Activated T-cell treated with anti-CD3 and anti-CD28 coated beads, Interleukin-2, amount 50 U/mL, for 72 hours (primary cell): ENCODE data around the gene ADAM20. TPM values are rescaled to one million over a fixed set of nuclear protein-coding genes. Genes with fewer than 3 reads are reported as not detected.
A peak's percentile ranks its signal among the peaks of the same experiment; 100 is the strongest.

Experiments used
- ATAC-seq, 2 donors: fragments of 150-1000 bp; cut with Tn5 transposase; replicated peaks in 1 of 2; 2 replicates each; pipeline ENCODE4 v1.10.0; 2021; ENCODE audit warnings: moderate library complexity in 2 of 2, mild to moderate bottlenecking in 1 of 2
- DNase-seq, 2 donors: peaks; one replicate each; pipeline ENCODE4 v3.0.0; 2021 to 2022; ENCODE audit warnings: mixed read lengths in 1 of 2
- H3K27ac Mint-ChIP-seq: one replicate; pipeline ENCODE4 v1.8.0; 2022; ENCODE audit warnings: mild to moderate bottlenecking, moderate library complexity, mixed read lengths
- H3K27me3 Mint-ChIP-seq: one replicate; pipeline ENCODE4 v1.8.0; 2022; ENCODE audit warnings: low read depth, mixed read lengths
- H3K36me3 Mint-ChIP-seq, 2 donors: one replicate each; pipeline ENCODE4 v1.8.0; 2022; ENCODE audit warnings: mixed read lengths in 2 of 2, mild to moderate bottlenecking in 1 of 2; ENCODE audit not compliant: insufficient read depth in 2 of 2
- H3K4me1 Mint-ChIP-seq: one replicate; pipeline ENCODE4 v1.8.0; 2022; ENCODE audit warnings: low read depth, mixed read lengths
- H3K4me3 Mint-ChIP-seq, 2 donors: one replicate each; pipeline ENCODE4 v1.8.0; 2022; ENCODE audit warnings: mild to moderate bottlenecking in 2 of 2, mixed read lengths in 2 of 2, moderate library complexity in 2 of 2
- H3K9me3 Mint-ChIP-seq, 2 donors: one replicate each; pipeline ENCODE4 v1.8.0; 2022; ENCODE audit warnings: mixed read lengths in 2 of 2
- total RNA-seq, 2 donors: library from RNA; stranded (reverse); gene quantifications; one replicate each; pipeline ENCODE4 v1.2.3, GENCODE V29; 2022

Gene ADAM20
- 1 to 10 TPM; 1.2 to 1.3 TPM for total RNA-seq

- H3K4me1 Mint-ChIP-seq, result no peaks in the 10 kb centered on the region
- no peak for DNase-seq
- H3K27ac Mint-ChIP-seq, result no peak within 1 kb of the TSS
- no peaks in the 10 kb centered on the region for H3K27me3 Mint-ChIP-seq
- ATAC-seq, result no peak
- H3K4me3 Mint-ChIP-seq, result no peak within 1 kb of the TSS
- H3K36me3 Mint-ChIP-seq, result peaks cover 3 to 5% of the 10 kb centered on the region in 2 donors
- H3K9me3 Mint-ChIP-seq, result peaks cover 1 to 2% of the 10 kb centered on the region in 2 donors
Observed at GRCh38 chr14:70534904-70535303, at the start of gene ADAM20. Gene ADAM20 (minus strand): TSS chr14:70535004. CDS start chr14:70524757, 10,247 bp downstream.

- Mint-ChIP-seq H3K27me3 (no peaks in the 10 kb centered on the region), H3K9me3 (peaks cover 0 to under 1% of the 10 kb centered on the region in 2 donors), H3K4me1 (peaks cover 5% of the 10 kb centered on the region), H3K27ac (no peak overlapping the region), H3K36me3 (peaks cover 8 to 29% of the 10 kb centered on the region in 2 donors), H3K4me3 (no peak overlapping the region)
- DNase-seq (no peak), ATAC-seq (no peak)
Observed at GRCh38 chr14:70576891-70577290, 42.1 kb upstream of the ADAM20 start.

- Mint-ChIP-seq H3K27me3 (no peaks in the 10 kb centered on the region), H3K36me3 (peaks cover 7 to 37% of the 10 kb centered on the region in 2 donors), H3K4me1 (peaks cover 15% of the 10 kb centered on the region), H3K4me3 (no peak overlapping the region), H3K27ac (no peak overlapping the region), H3K9me3 (peaks cover 3 to 8% of the 10 kb centered on the region in 2 donors)
- ATAC-seq, result no peak
- DNase-seq, result no peak
Observed at GRCh38 chr14:70573050-70573449, 38.2 kb upstream of the ADAM20 start.

GRCh38 chr14:70571139-70571538, 36.3 kb upstream of the ADAM20 start:
- H3K9me3 Mint-ChIP-seq, result peaks cover 6 to 11% of the 10 kb centered on the region in 2 donors
- ATAC-seq (no peak), DNase-seq (no peak)
- H3K4me1 Mint-ChIP-seq, result peaks cover 15% of the 10 kb centered on the region
- H3K4me3 Mint-ChIP-seq, result no peak overlapping the region
- H3K27me3 Mint-ChIP-seq, result no peaks in the 10 kb centered on the region
- peaks cover 9 to 43% of the 10 kb centered on the region in 2 donors for H3K36me3 Mint-ChIP-seq
- H3K27ac Mint-ChIP-seq, result peak overlapping the region; percentile 35

GRCh38 chr14:70567791-70568190, 33.0 kb upstream of the ADAM20 start:
- Mint-ChIP-seq H3K27me3 (no peaks in the 10 kb centered on the region), H3K27ac (no peak overlapping the region), H3K4me1 (peaks cover 15% of the 10 kb centered on the region), H3K9me3 (peaks cover 8 to 15% of the 10 kb centered on the region in 2 donors), H3K4me3 (no peak overlapping the region), H3K36me3 (peaks cover 21 to 58% of the 10 kb centered on the region in 2 donors)
- peak; percentile 51 to 60 for ATAC-seq
- peak; percentile 9 to 13 for DNase-seq

GRCh38 chr14:70563869-70564268, 29.1 kb upstream of the ADAM20 start:
- no peaks in the 10 kb centered on the region for H3K27me3 Mint-ChIP-seq
- H3K9me3 Mint-ChIP-seq, result peaks cover 10 to 12% of the 10 kb centered on the region in 2 donors
- DNase-seq (no peak), ATAC-seq (no peak)
- peaks cover 24 to 51% of the 10 kb centered on the region in 2 donors for H3K36me3 Mint-ChIP-seq
- no peak overlapping the region for H3K4me3 Mint-ChIP-seq
- no peak overlapping the region for H3K27ac Mint-ChIP-seq
- no peaks in the 10 kb centered on the region for H3K4me1 Mint-ChIP-seq

- Mint-ChIP-seq H3K4me3 (no peak overlapping the region), H3K27ac (no peak overlapping the region), H3K36me3 (peaks cover 24 to 51% of the 10 kb centered on the region in 2 donors), H3K9me3 (peaks cover 10 to 12% of the 10 kb centered on the region in 2 donors), H3K4me1 (no peaks in the 10 kb centered on the region), H3K27me3 (no peaks in the 10 kb centered on the region)
- ATAC-seq, result no peak
- no peak for DNase-seq
Observed at GRCh38 chr14:70563417-70563816, 28.6 kb upstream of the ADAM20 start.

GRCh38 chr14:70558356-70558755, 23.6 kb upstream of the ADAM20 start:
- DNase-seq (no peak), ATAC-seq (no peak)
- Mint-ChIP-seq H3K36me3 (peaks cover 14 to 24% of the 10 kb centered on the region in 2 donors), H3K27ac (no peak overlapping the region), H3K4me1 (no peaks in the 10 kb centered on the region), H3K9me3 (peaks cover 5 to 9% of the 10 kb centered on the region in 2 donors), H3K4me3 (no peak overlapping the region), H3K27me3 (no peaks in the 10 kb centered on the region)

- H3K4me1 Mint-ChIP-seq, result no peaks in the 10 kb centered on the region
- ATAC-seq (no peak), DNase-seq (no peak)
- no peak overlapping the region for H3K4me3 Mint-ChIP-seq
- H3K36me3 Mint-ChIP-seq, result peaks cover 2 to 4% of the 10 kb centered on the region in 2 donors
- H3K27ac Mint-ChIP-seq, result no peak overlapping the region
- H3K27me3 Mint-ChIP-seq, result no peaks in the 10 kb centered on the region
- H3K9me3 Mint-ChIP-seq, result peaks cover 2 to 4% of the 10 kb centered on the region in 2 donors
Observed at GRCh38 chr14:70555890-70556289, 21.1 kb upstream of the ADAM20 start.

- peaks cover 0 to under 1% of the 10 kb centered on the region in 2 donors for H3K36me3 Mint-ChIP-seq
- ATAC-seq (no peak), DNase-seq (no peak)
- H3K9me3 Mint-ChIP-seq, result peaks cover 0 to 1% of the 10 kb centered on the region in 2 donors
- no peaks in the 10 kb centered on the region for H3K4me1 Mint-ChIP-seq
- H3K27me3 Mint-ChIP-seq, result no peaks in the 10 kb centered on the region
- no peak overlapping the region for H3K4me3 Mint-ChIP-seq
- H3K27ac Mint-ChIP-seq, result no peak overlapping the region
Observed at GRCh38 chr14:70538087-70538486, 3.3 kb upstream of the ADAM20 start.

GRCh38 chr14:70536830-70537229, 2.0 kb upstream of the ADAM20 start:
- no peaks in the 10 kb centered on the region for H3K27me3 Mint-ChIP-seq
- no peak for DNase-seq
- H3K4me3 Mint-ChIP-seq, result no peak overlapping the region
- no peaks in the 10 kb centered on the region for H3K4me1 Mint-ChIP-seq
- H3K36me3 Mint-ChIP-seq, result peaks cover 3 to 5% of the 10 kb centered on the region in 2 donors
- H3K9me3 Mint-ChIP-seq, result peaks cover 1 to 2% of the 10 kb centered on the region in 2 donors
- ATAC-seq, result no peak
- no peak overlapping the region for H3K27ac Mint-ChIP-seq

GRCh38 chr14:70530417-70530816, 4.4 kb downstream of the ADAM20 start:
- peaks cover 3 to 5% of the 10 kb centered on the region in 2 donors for H3K36me3 Mint-ChIP-seq
- no peaks in the 10 kb centered on the region for H3K27me3 Mint-ChIP-seq
- peaks cover 1 to 2% of the 10 kb centered on the region in 2 donors for H3K9me3 Mint-ChIP-seq
- no peak overlapping the region for H3K4me3 Mint-ChIP-seq
- H3K4me1 Mint-ChIP-seq, result no peaks in the 10 kb centered on the region
- DNase-seq (no peak), ATAC-seq (no peak)
- H3K27ac Mint-ChIP-seq, result peak overlapping the region; percentile 79

GRCh38 chr14:70527501-70528105, 7.2 kb downstream of the ADAM20 start:
- no peak overlapping the region for H3K27ac Mint-ChIP-seq
- H3K9me3 Mint-ChIP-seq, result no peaks in the 10 kb centered on the region
- H3K36me3 Mint-ChIP-seq, result no peaks in the 10 kb centered on the region
- no peak for ATAC-seq
- H3K4me3 Mint-ChIP-seq, result no peak overlapping the region
- no peaks in the 10 kb centered on the region for H3K27me3 Mint-ChIP-seq
- DNase-seq, result no peak
- no peaks in the 10 kb centered on the region for H3K4me1 Mint-ChIP-seq

GRCh38 chr14:70525691-70526090, 9.1 kb downstream of the ADAM20 start:
- ATAC-seq (no peak), DNase-seq (no peak)
- Mint-ChIP-seq H3K4me3 (no peak overlapping the region), H3K27ac (no peak overlapping the region), H3K9me3 (peaks cover 2 to 3% of the 10 kb centered on the region in 2 donors), H3K36me3 (peaks cover 2% of the 10 kb centered on the region in 2 donors), H3K27me3 (no peaks in the 10 kb centered on the region), H3K4me1 (no peaks in the 10 kb centered on the region)
